GM12891 (cell line): ENCODE data around the gene LGSN.

Source experiments
- PAX5 ChIP-seq: IDR thresholded peaks from 2 replicates; pipeline ENCODE4 v1.6.1; 2011; ENCODE audit warnings: low read length, moderate library complexity, mild to moderate bottlenecking; ENCODE audit not compliant: insufficient read depth, severe bottlenecking
- POLR2A ChIP-seq: IDR thresholded peaks from 2 replicates; pipeline ENCODE4 v1.6.1; 2011; ENCODE audit warnings: low read depth, low read length, control low read depth
- POLR2AphosphoS5 ChIP-seq: IDR thresholded peaks from 2 replicates; pipeline ENCODE4 v1.6.1; 2011; ENCODE audit warnings: low read depth, low read length, control low read depth
- SPI1 ChIP-seq: IDR thresholded peaks from 2 replicates; pipeline ENCODE4 v1.6.1; 2011; ENCODE audit warnings: low read depth, low read length, control low read depth
- TAF1 ChIP-seq: IDR thresholded peaks from 2 replicates; pipeline ENCODE4 v1.6.1; 2011; ENCODE audit warnings: low read depth, low read length, control low read depth

DNA sequence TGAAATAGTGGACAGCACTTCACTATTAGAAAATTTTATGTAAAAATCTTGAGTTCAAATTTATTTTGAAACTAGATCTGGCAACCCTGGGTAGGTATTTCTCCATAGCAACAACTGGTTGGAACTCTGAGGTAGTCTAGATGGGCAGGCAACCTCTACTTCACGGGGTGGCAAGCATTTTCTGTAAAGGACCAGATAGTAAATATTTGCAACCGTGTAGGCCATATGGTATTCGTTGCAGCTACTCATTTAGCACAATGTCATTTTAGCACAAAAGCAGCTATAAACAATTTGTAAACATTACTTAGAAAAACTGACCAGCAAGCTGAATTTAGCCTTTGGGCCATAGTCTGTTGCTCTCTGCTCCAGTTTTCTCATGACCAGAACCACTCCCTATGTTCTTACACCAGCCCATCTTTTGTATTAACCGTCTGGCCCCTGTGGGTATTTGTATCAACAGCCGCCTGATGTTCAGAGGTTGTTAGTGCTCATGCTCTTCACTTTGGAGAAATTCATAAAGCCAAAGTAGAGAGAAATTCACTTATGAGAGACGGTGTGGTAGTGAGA, 29.2 kb downstream of the LGSN start:
- TF ChIP-seq POLR2A (no peak), POLR2AphosphoS5 (no peak), PAX5 (no peak), TAF1 (no peak), SPI1 (no peak)
